SK-N-SH (cell line): ENCODE results near the gene STK32C. TPM values are rescaled to one million over a fixed set of nuclear protein-coding genes. Genes with fewer than 3 reads are reported as not detected.
A peak's percentile ranks its signal among the peaks of the same experiment; 100 is the strongest.

Experiments used
- CTCF ChIA-PET: fragments of 300-600, 350-600 bp; formaldehyde crosslinking; extraction: SDS; loops from one replicate; lab custom pipeline; 2021; lab: Yijun Ruan, JAX
- POLR2A ChIA-PET: fragments of 350-600 bp; sonication (Branson Sonifier 250); formaldehyde crosslinking; extraction: SDS; loops from one replicate; lab custom pipeline; 2020; ENCODE audit warnings: antibody characterized with exemption, inconsistent platforms; lab: Yijun Ruan, JAX
- DNase-seq: peaks from one replicate; pipeline ENCODE4 v3.0.0; 2012
- H2AFZ ChIP-seq: fragments of 200-600 bp; sonication (generic); 2 replicates; pipeline ENCODE4 v1.8.1; 2016; ENCODE audit warnings: antibody characterized with exemption, mild to moderate bottlenecking, low read depth
- H3F3A ChIP-seq: fragments of 200-600 bp; sonication (generic); replicated peaks from 2 replicates; pipeline ENCODE3; 2016; ENCODE audit warnings: antibody characterized with exemption, mild to moderate bottlenecking; ENCODE audit not compliant: insufficient read depth
- H3K27ac ChIP-seq, 2 experiments: fragments of 200-500 bp in 1 of 2; fragments of 200-600 bp in 1 of 2; sonication (Bioruptor generic) in 1 of 2; sonication (generic), shearing (Covaris generic) in 1 of 2; 2 replicates each; pipeline versions ENCODE4 v1.5.1 to v1.6.1; 2014 to 2016; ENCODE audit warnings: low read depth in 2 of 2, inconsistent platforms in 1 of 2, low read length in 1 of 2, mild to moderate bottlenecking in 1 of 2, mixed read lengths in 1 of 2
- H3K27me3 ChIP-seq: fragments of 200-600 bp; sonication (generic), shearing (Covaris generic); 2 replicates; pipeline ENCODE4 v1.6.1; 2016; ENCODE audit warnings: mixed run types; ENCODE audit not compliant: insufficient read depth
- H3K36me3 ChIP-seq, 2 experiments: fragments of 200-500 bp in 1 of 2; fragments of 200-600 bp in 1 of 2; sonication (Bioruptor generic) in 1 of 2; sonication (generic) in 1 of 2; replicated peaks in 1 of 2; 2 replicates each; pipeline versions ENCODE3 to v1.5.1; 2014 to 2016; ENCODE audit warnings: low read length in 1 of 2, mild to moderate bottlenecking in 1 of 2; ENCODE audit not compliant: insufficient read depth in 2 of 2, control insufficient read depth in 1 of 2
- H3K4me1 ChIP-seq, 2 experiments: fragments of 200-500 bp in 1 of 2; fragments of 200-600 bp in 1 of 2; sonication (Bioruptor generic) in 1 of 2; sonication (generic), shearing (Covaris generic) in 1 of 2; 2 replicates each; pipeline versions ENCODE4 v1.5.1 to v1.6.1; 2014 to 2016; ENCODE audit warnings: low read depth in 1 of 2, low read length in 1 of 2, mixed run types in 1 of 2; ENCODE audit not compliant: insufficient read depth in 2 of 2, control insufficient read depth in 1 of 2
- H3K4me2 ChIP-seq: fragments of 200-600 bp; sonication (generic), shearing (Covaris generic); 2 replicates; pipeline ENCODE4 v1.6.1; 2017; ENCODE audit warnings: mixed run types
- H3K4me3 ChIP-seq, 2 experiments: fragments of 200-500 bp in 1 of 2; fragments of 200-600 bp in 1 of 2; sonication (Bioruptor generic) in 1 of 2; sonication (generic), shearing (Covaris generic) in 1 of 2; 2 replicates each; pipeline versions ENCODE4 v1.5.1 to v1.8.1; 2014 to 2016; ENCODE audit warnings: low read depth in 2 of 2, inconsistent platforms in 1 of 2, low read length in 1 of 2, mild to moderate bottlenecking in 1 of 2, mixed read lengths in 1 of 2, moderate library complexity in 1 of 2
- H3K79me2 ChIP-seq: fragments of 200-600 bp; sonication (generic); 2 replicates; pipeline ENCODE4 v1.8.1; 2017; ENCODE audit warnings: mild to moderate bottlenecking; ENCODE audit not compliant: insufficient read depth
- H3K9ac ChIP-seq: fragments of 200-600 bp; sonication (generic); 2 replicates; pipeline ENCODE4 v1.6.1; 2017; ENCODE audit warnings: mixed run types
- H3K9me2 ChIP-seq: fragments of 200-600 bp; sonication (generic); 2 replicates; pipeline ENCODE4 v1.6.1; 2017; ENCODE audit warnings: mixed run types
- H3K9me3 ChIP-seq: fragments of 200-600 bp; sonication (generic); 2 replicates; pipeline ENCODE4 v1.6.1; 2017; ENCODE audit warnings: mixed run types, mild to moderate bottlenecking, moderate library complexity
- H4K20me1 ChIP-seq: fragments of 200-600 bp; sonication (generic); 2 replicates; pipeline ENCODE4 v1.6.1; 2017; ENCODE audit warnings: mild to moderate bottlenecking, mixed run types; ENCODE audit not compliant: insufficient read depth
- CHD2 ChIP-seq: fragments of 150-350 bp; IDR thresholded peaks from 2 replicates; pipeline ENCODE4 v1.6.1; 2018; ENCODE audit warnings: low read length; ENCODE audit not compliant: partially characterized antibody
- ELF1 ChIP-seq: IDR thresholded peaks from 2 replicates; pipeline ENCODE4 v1.4.0; 2012
- EZH2phosphoT487 ChIP-seq: fragments of 200-600 bp; sonication (generic); IDR thresholded peaks from 2 replicates; pipeline ENCODE4 v1.6.1; 2017; ENCODE audit warnings: low read depth, mixed run types, mild to moderate bottlenecking, antibody characterized with exemption, moderate library complexity, borderline replicate concordance
- FOSL2 ChIP-seq: IDR thresholded peaks from 2 replicates; pipeline ENCODE4 v1.4.0; 2012; ENCODE audit warnings: low read depth, mild to moderate bottlenecking, moderate library complexity, borderline replicate concordance
- FOXJ3 ChIP-seq: sonication (generic); formaldehyde crosslinking; IDR thresholded peaks from 2 replicates; pipeline ENCODE4 v1.5.1; 2020; ENCODE audit warnings: mild to moderate bottlenecking, missing genetic modification reagents
- FOXM1 ChIP-seq: IDR thresholded peaks from 2 replicates; pipeline ENCODE4 v1.4.0; 2012; ENCODE audit warnings: low read depth, mild to moderate bottlenecking
- MEF2A ChIP-seq: IDR thresholded peaks from 2 replicates; pipeline ENCODE4 v1.4.0; 2012; ENCODE audit warnings: low read depth, borderline replicate concordance
- NFIC ChIP-seq: IDR thresholded peaks from 2 replicates; pipeline ENCODE4 v1.4.0; 2012; ENCODE audit warnings: borderline replicate concordance
- POLR2AphosphoS5 ChIP-seq: IDR thresholded peaks from 2 replicates; pipeline ENCODE4 v1.6.1; 2012; ENCODE audit warnings: low read depth, low read length
- RFX5 ChIP-seq: IDR thresholded peaks from 2 replicates; pipeline ENCODE4 v1.6.1; 2012; ENCODE audit warnings: mild to moderate bottlenecking, improper control_type of control experiment, low read length
- SIN3A ChIP-seq: IDR thresholded peaks from 2 replicates; pipeline ENCODE4 v1.6.1; 2012; ENCODE audit warnings: low read depth, mild to moderate bottlenecking, low read length, moderate library complexity, borderline replicate concordance
- YY1 ChIP-seq: IDR thresholded peaks from 2 replicates; pipeline ENCODE4 v1.4.0; 2012; ENCODE audit warnings: low read depth, mild to moderate bottlenecking
- WGBS: methylation state at CpG from one replicate; pipeline ENCODE4 v1.1.6; 2017; ENCODE audit warnings: low lambda C conversion rate; 5-methylcytosine and 5-hydroxymethylcytosine counted together
- polyA plus RNA-seq, 3 experiments: library from polyadenylated mRNA; depleted of rRNA; stranded (reverse); fragments of >200 nt; gene quantifications; 2 replicates each; pipeline ENCODE4 v1.2.3, GENCODE V29; 2012
- TF ChIP-seq, protein P1 (sequence below): IDR thresholded peaks from 2 replicates; pipeline ENCODE4; 2012
- TF ChIP-seq, protein P2 (sequence below): IDR thresholded peaks from 2 replicates; pipeline ENCODE4 v1.6.1; 2012; ENCODE audit warnings: mild to moderate bottlenecking, low read depth, low read length, moderate library complexity

STK32C gene
- polyA plus RNA-seq, 1 of the 3 experiments (the other 2 are of a cell fraction), result 27.8 TPM

DNA sequence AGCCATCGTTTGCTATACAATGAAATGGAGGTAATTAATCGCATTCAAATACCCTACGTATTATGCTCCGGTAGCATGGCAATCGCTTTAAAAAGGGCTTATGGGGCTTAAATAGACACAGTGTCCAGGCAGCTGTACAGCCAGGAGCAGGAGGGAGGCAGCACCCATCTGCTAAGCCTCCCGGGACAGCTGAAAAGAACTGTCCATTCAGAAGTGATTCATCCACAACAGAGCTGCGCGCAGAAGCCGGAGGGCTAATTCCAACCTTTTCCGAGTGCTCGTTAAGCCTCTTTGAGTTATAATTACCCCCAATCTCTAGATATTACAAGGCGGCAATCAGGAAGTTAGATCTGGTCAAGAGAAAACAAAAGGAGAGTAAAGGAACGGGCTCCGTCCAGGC is 62.7 kb downstream of the STK32C start:
- ChIA-PET POLR2A (no interaction called here), CTCF (interaction anchor here (1.4 to 2.0 kb wide), 2 partner anchors 16 to 21 kb away, joined by 3 to 4 read pairs; no protein-coding TSS in a partner anchor)
- Histone ChIP-seq H3K27ac (no peak overlapping the region), H2AFZ (no peak overlapping the region), H3K9ac (no peak overlapping the region), H3K4me1 (peaks cover 0 to 52% of the 10 kb centered on the region in 2 experiments; a peak in 1 of 4 replicates), H3K27me3 (no peaks in the 10 kb centered on the region), H3K4me2 (no peak overlapping the region), H3K79me2 (no peaks in the 10 kb centered on the region), H4K20me1 (no peaks in the 10 kb centered on the region), H3K9me2 (no peaks in the 10 kb centered on the region), H3F3A (no peaks in the 10 kb centered on the region), H3K4me3 (no peak overlapping the region), H3K36me3 (no peaks in the 10 kb centered on the region), H3K9me3 (no peaks in the 10 kb centered on the region)
- WGBS, result 87% methylated on average over 14 of the region's 14 CpGs
- DNase-seq, result no peak
- TF ChIP-seq ELF1, result no peak
- no peak for TF ChIP-seq FOXM1
- no peak for TF ChIP-seq EZH2phosphoT487
- TF ChIP-seq CHD2, result no peak
- no peak for TF ChIP-seq YY1
- TF ChIP-seq MEF2A, result no peak
- TF ChIP-seq, all 33 proteins: peak for 0

DNA sequence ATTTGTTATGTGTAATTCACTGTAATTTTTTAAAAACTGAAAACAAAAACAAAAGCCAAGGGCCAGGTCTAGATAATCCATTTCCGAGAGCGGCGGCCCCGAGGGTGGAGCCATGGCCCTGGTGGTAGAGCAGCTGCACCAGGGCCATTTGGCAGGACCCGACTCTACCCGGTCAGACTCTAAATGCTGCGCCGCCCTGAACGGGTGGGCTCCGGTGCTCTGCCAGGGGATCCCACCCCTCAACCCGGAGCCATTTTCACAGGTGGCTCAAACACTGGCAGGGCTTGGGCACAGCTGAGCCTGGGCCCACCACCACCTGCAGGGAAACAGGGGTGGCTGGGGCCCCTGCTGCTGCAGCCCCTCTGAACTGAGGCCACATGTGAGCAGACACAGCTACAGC is 64.1 kb downstream of the STK32C start:
- no peak overlapping the region for H3K4me3 ChIP-seq
- no peak for DNase-seq
- no peaks in the 10 kb centered on the region for H3K9me3 ChIP-seq
- no peaks in the 10 kb centered on the region for H3K36me3 ChIP-seq
- H3K4me2 ChIP-seq, result no peak overlapping the region
- H3K4me1 ChIP-seq, result peaks cover 0 to 61% of the 10 kb centered on the region in 2 experiments; a peak in 1 of 4 replicates
- no peak overlapping the region for H2AFZ ChIP-seq
- ChIA-PET POLR2A (interaction anchor here (0.7 kb wide), 1 partner anchor 10 kb away, joined by 3 read pairs; no protein-coding TSS in a partner anchor), CTCF (interaction anchor here (1.2 to 2.0 kb wide), 2 partner anchors 18 to 20 kb away, joined by 4 to 7 read pairs; no protein-coding TSS in a partner anchor)
- H3K27me3 ChIP-seq, result no peaks in the 10 kb centered on the region
- WGBS, result 90% methylated on average over 8 of the region's 11 CpGs
- TF ChIP-seq POLR2AphosphoS5 (no peak), NFIC (no peak), FOSL2 (no peak), SIN3A (no peak), EZH2phosphoT487 (no peak), RFX5 (no peak), FOXM1 (no peak), FOXJ3 (CRISPR knock-in tag) (no peak)
- TF ChIP-seq, protein P1, sequence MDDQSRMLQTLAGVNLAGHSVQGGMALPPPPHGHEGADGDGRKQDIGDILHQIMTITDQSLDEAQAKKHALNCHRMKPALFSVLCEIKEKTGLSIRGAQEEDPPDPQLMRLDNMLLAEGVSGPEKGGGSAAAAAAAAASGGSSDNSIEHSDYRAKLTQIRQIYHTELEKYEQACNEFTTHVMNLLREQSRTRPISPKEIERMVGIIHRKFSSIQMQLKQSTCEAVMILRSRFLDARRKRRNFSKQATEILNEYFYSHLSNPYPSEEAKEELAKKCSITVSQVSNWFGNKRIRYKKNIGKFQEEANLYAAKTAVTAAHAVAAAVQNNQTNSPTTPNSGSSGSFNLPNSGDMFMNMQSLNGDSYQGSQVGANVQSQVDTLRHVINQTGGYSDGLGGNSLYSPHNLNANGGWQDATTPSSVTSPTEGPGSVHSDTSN, result no peak
- TF ChIP-seq, protein P2, sequence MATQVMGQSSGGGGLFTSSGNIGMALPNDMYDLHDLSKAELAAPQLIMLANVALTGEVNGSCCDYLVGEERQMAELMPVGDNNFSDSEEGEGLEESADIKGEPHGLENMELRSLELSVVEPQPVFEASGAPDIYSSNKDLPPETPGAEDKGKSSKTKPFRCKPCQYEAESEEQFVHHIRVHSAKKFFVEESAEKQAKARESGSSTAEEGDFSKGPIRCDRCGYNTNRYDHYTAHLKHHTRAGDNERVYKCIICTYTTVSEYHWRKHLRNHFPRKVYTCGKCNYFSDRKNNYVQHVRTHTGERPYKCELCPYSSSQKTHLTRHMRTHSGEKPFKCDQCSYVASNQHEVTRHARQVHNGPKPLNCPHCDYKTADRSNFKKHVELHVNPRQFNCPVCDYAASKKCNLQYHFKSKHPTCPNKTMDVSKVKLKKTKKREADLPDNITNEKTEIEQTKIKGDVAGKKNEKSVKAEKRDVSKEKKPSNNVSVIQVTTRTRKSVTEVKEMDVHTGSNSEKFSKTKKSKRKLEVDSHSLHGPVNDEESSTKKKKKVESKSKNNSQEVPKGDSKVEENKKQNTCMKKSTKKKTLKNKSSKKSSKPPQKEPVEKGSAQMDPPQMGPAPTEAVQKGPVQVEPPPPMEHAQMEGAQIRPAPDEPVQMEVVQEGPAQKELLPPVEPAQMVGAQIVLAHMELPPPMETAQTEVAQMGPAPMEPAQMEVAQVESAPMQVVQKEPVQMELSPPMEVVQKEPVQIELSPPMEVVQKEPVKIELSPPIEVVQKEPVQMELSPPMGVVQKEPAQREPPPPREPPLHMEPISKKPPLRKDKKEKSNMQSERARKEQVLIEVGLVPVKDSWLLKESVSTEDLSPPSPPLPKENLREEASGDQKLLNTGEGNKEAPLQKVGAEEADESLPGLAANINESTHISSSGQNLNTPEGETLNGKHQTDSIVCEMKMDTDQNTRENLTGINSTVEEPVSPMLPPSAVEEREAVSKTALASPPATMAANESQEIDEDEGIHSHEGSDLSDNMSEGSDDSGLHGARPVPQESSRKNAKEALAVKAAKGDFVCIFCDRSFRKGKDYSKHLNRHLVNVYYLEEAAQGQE, result no peak
- no peaks in the 10 kb centered on the region for H3F3A ChIP-seq
- H3K79me2 ChIP-seq, result no peaks in the 10 kb centered on the region
- H3K9ac ChIP-seq, result no peak overlapping the region
- H4K20me1 ChIP-seq, result no peaks in the 10 kb centered on the region
- H3K27ac ChIP-seq, result peak overlapping the region in 1 of 2 experiments; percentile 17; a peak in 1 of 4 replicates
- no peaks in the 10 kb centered on the region for H3K9me2 ChIP-seq
